GM19240 (cell line): ENCODE data around the gene EZH1.

Experiments
- DNase-seq: peaks from one replicate; pipeline ENCODE4 v3.0.0; 2011; ENCODE audit warnings: low spot score; ENCODE audit not compliant: insufficient read length

EZH1 gene

GRCh38 chr17:42683407-42684034 lies 61.3 kb downstream of the EZH1 start:
- no peak for DNase-seq

- DNase-seq = no peak
Observed at GRCh38 chr17:42682722-42683403, 62.0 kb downstream of the EZH1 start.

- DNase-seq = no peak
Observed at GRCh38 chr17:42681976-42682721, 62.7 kb downstream of the EZH1 start, which contains the start of gene CNTNAP1. Gene CNTNAP1, plus strand, starts transcription at chr17:42682531. Its CDS starts 299 bp downstream, at chr17:42682830.

GRCh38 chr17:42680331-42680808 lies 64.5 kb downstream of the EZH1 start:
- DNase-seq = no peak

GRCh38 chr17:42679492-42680330 lies 65.1 kb downstream of the EZH1 start:
- DNase-seq = no peak

GRCh38 chr17:42678951-42679491 lies 65.8 kb downstream of the EZH1 start:
- DNase-seq = no peak

- DNase-seq = peak; percentile 79
Observed at GRCh38 chr17:42677921-42678781, 66.7 kb downstream of the EZH1 start.

GRCh38 chr17:42677012-42677857 lies 67.6 kb downstream of the EZH1 start:
- peak; percentile 99 for DNase-seq

GRCh38 chr17:42676424-42677011 lies 68.3 kb downstream of the EZH1 start, which contains the start of gene PLEKHH3:
Gene PLEKHH3, minus strand, starts transcription at chr17:42676994. Its CDS starts 431 bp downstream, at chr17:42676563.
- DNase-seq = no peak

GRCh38 chr17:42675965-42676423 lies 68.8 kb downstream of the EZH1 start:
- DNase-seq = no peak

- DNase-seq = no peak
Observed at GRCh38 chr17:42675348-42675964, 69.4 kb downstream of the EZH1 start.

- DNase-seq = no peak
Observed at GRCh38 chr17:42674755-42675347, 70.0 kb downstream of the EZH1 start.

- no peak for DNase-seq
Observed at GRCh38 chr17:42673885-42674754, 70.7 kb downstream of the EZH1 start.

- DNase-seq = no peak
Observed at GRCh38 chr17:42673266-42673884, 71.5 kb downstream of the EZH1 start.

GRCh38 chr17:42672038-42672437 lies 72.8 kb downstream of the EZH1 start:
- no peak for DNase-seq
